Measurements from ENCODE around the gene EEFSEC. TPM values are rescaled to one million over a fixed set of nuclear protein-coding genes. Genes with fewer than 3 reads are reported as not detected.

The EEFSEC gene
- total RNA-seq, 1 donor from 2014 or later: 6.1 TPM

GRCh38 chr3:128197855-128198254, 44.6 kb downstream of the EEFSEC start:
- H3K36me3 ChIP-seq (ENCODE audit: insufficient read depth, low read length): no peaks in the 10 kb centered on the region
- no peaks in the 10 kb centered on the region for H3K4me1 Mint-ChIP-seq (ENCODE audit: low read depth, unreplicated experiment)
- H3K9me3 ChIP-seq (ENCODE audit: insufficient read depth, low read depth, low read length): no peaks in the 10 kb centered on the region
- no peaks in the 10 kb centered on the region for H3K79me2 ChIP-seq (ENCODE audit: insufficient read depth, low read length)
- no peaks in the 10 kb centered on the region for H4K20me1 ChIP-seq (ENCODE audit: insufficient read depth, low read length)
- TF ChIP-seq EZH2 (IDR thresholded peaks at IDR 0.05; ENCODE audit: insufficient read depth, low read length): no peak
- TF ChIP-seq CTCF (IDR thresholded peaks at IDR 0.05; ENCODE audit: insufficient read depth, low read depth, low read length): no peak
- FAIRE-seq (no peak), DNase-seq (ENCODE audit: low read depth) (no peak)
- H3K36me3 Mint-ChIP-seq (ENCODE audit: low read depth, unreplicated experiment): no peaks in the 10 kb centered on the region
- no peaks in the 10 kb centered on the region for H3K27me3 Mint-ChIP-seq (ENCODE audit: low read depth, unreplicated experiment)
- no peak overlapping the region for H3K27ac Mint-ChIP-seq (ENCODE audit: unreplicated experiment)
- no peak overlapping the region for H3K9ac ChIP-seq (ENCODE audit: low read length)
- H3K4me2 ChIP-seq (ENCODE audit: low read length): no peak overlapping the region
- no peak overlapping the region for H3K4me3 ChIP-seq (ENCODE audit: insufficient read depth, low read depth, low read length)
- no peak overlapping the region for H2AFZ ChIP-seq (ENCODE audit: low read depth, low read length)
- no peak overlapping the region for H3K4me3 Mint-ChIP-seq (ENCODE audit: unreplicated experiment)
- no peaks in the 10 kb centered on the region for H3K9me3 Mint-ChIP-seq (ENCODE audit: unreplicated experiment)
- H3K4me1 ChIP-seq (ENCODE audit: insufficient read depth, low read length): no peaks in the 10 kb centered on the region
- no peaks in the 10 kb centered on the region for H3K27me3 ChIP-seq (ENCODE audit: insufficient read depth, low read length)
- no peak overlapping the region for H3K27ac ChIP-seq (ENCODE audit: low read depth, low read length)

GRCh38 chr3:128198313-128198712, 45.0 kb downstream of the EEFSEC start:
- no peak overlapping the region for H3K4me3 Mint-ChIP-seq (ENCODE audit: unreplicated experiment)
- Histone ChIP-seq H3K9me3 (ENCODE audit: insufficient read depth, low read depth, low read length) (no peaks in the 10 kb centered on the region), H3K27me3 (ENCODE audit: insufficient read depth, low read length) (no peaks in the 10 kb centered on the region), H3K4me2 (ENCODE audit: low read length) (no peak overlapping the region), H4K20me1 (ENCODE audit: insufficient read depth, low read length) (no peaks in the 10 kb centered on the region), H3K79me2 (ENCODE audit: insufficient read depth, low read length) (no peaks in the 10 kb centered on the region), H3K4me1 (ENCODE audit: insufficient read depth, low read length) (no peaks in the 10 kb centered on the region), H3K36me3 (ENCODE audit: insufficient read depth, low read length) (no peaks in the 10 kb centered on the region), H2AFZ (ENCODE audit: low read depth, low read length) (no peak overlapping the region), H3K4me3 (ENCODE audit: insufficient read depth, low read depth, low read length) (no peak overlapping the region), H3K27ac (ENCODE audit: low read depth, low read length) (no peak overlapping the region), H3K9ac (ENCODE audit: low read length) (no peak overlapping the region)
- TF ChIP-seq EZH2 (IDR thresholded peaks at IDR 0.05; ENCODE audit: insufficient read depth, low read length) (no peak), CTCF (IDR thresholded peaks at IDR 0.05; ENCODE audit: insufficient read depth, low read depth, low read length) (no peak)
- no peak for DNase-seq (ENCODE audit: low read depth)
- H3K27me3 Mint-ChIP-seq (ENCODE audit: low read depth, unreplicated experiment): no peaks in the 10 kb centered on the region
- FAIRE-seq: no peak
- H3K9me3 Mint-ChIP-seq (ENCODE audit: unreplicated experiment): no peaks in the 10 kb centered on the region
- H3K27ac Mint-ChIP-seq (ENCODE audit: unreplicated experiment): no peak overlapping the region
- no peaks in the 10 kb centered on the region for H3K4me1 Mint-ChIP-seq (ENCODE audit: low read depth, unreplicated experiment)
- no peaks in the 10 kb centered on the region for H3K36me3 Mint-ChIP-seq (ENCODE audit: low read depth, unreplicated experiment)

GRCh38 chr3:128199110-128199509, 45.8 kb downstream of the EEFSEC start:
- no peak overlapping the region for H2AFZ ChIP-seq (ENCODE audit: low read depth, low read length)
- no peaks in the 10 kb centered on the region for H3K36me3 ChIP-seq (ENCODE audit: insufficient read depth, low read length)
- H4K20me1 ChIP-seq (ENCODE audit: insufficient read depth, low read length): no peaks in the 10 kb centered on the region
- H3K79me2 ChIP-seq (ENCODE audit: insufficient read depth, low read length): no peaks in the 10 kb centered on the region
- H3K4me1 Mint-ChIP-seq (ENCODE audit: low read depth, unreplicated experiment): no peaks in the 10 kb centered on the region
- no peaks in the 10 kb centered on the region for H3K36me3 Mint-ChIP-seq (ENCODE audit: low read depth, unreplicated experiment)
- H3K9me3 Mint-ChIP-seq (ENCODE audit: unreplicated experiment): no peaks in the 10 kb centered on the region
- no peaks in the 10 kb centered on the region for H3K27me3 ChIP-seq (ENCODE audit: insufficient read depth, low read length)
- H3K4me2 ChIP-seq (ENCODE audit: low read length): no peak overlapping the region
- H3K4me1 ChIP-seq (ENCODE audit: insufficient read depth, low read length): no peaks in the 10 kb centered on the region
- no peaks in the 10 kb centered on the region for H3K9me3 ChIP-seq (ENCODE audit: insufficient read depth, low read depth, low read length)
- H3K27ac Mint-ChIP-seq (ENCODE audit: unreplicated experiment): no peak overlapping the region
- DNase-seq (ENCODE audit: low read depth) (no peak), FAIRE-seq (no peak)
- TF ChIP-seq EZH2 (IDR thresholded peaks at IDR 0.05; ENCODE audit: insufficient read depth, low read length): no peak
- TF ChIP-seq CTCF (IDR thresholded peaks at IDR 0.05; ENCODE audit: insufficient read depth, low read depth, low read length): no peak
- H3K4me3 ChIP-seq (ENCODE audit: insufficient read depth, low read depth, low read length): no peak overlapping the region
- H3K9ac ChIP-seq (ENCODE audit: low read length): no peak overlapping the region
- no peak overlapping the region for H3K27ac ChIP-seq (ENCODE audit: low read depth, low read length)
- H3K4me3 Mint-ChIP-seq (ENCODE audit: unreplicated experiment): no peak overlapping the region
- H3K27me3 Mint-ChIP-seq (ENCODE audit: low read depth, unreplicated experiment): no peaks in the 10 kb centered on the region
